Fibroblast of lung (primary cell): ENCODE results near the gene GALNT2.

Source experiments
- CTCF ChIP-seq, 2 donors: IDR thresholded peaks in 1 of 2; conservative IDR thresholded peaks in 1 of 2; 1 replicate in 1 of 2; 2 replicates in 1 of 2; pipeline ENCODE4 v1.5.1; 2011 to 2012; ENCODE audit warnings: low read length in 2 of 2, control low read depth in 1 of 2, inconsistent platforms in 1 of 2, low read depth in 1 of 2, mild to moderate bottlenecking in 1 of 2
- EZH2 ChIP-seq: IDR thresholded peaks from 2 replicates; pipeline ENCODE4 v1.5.1; 2012; ENCODE audit warnings: low read length, control low read depth, mild to moderate bottlenecking; ENCODE audit errors: missing control alignments

GRCh38 chr1:230145953-230146476 lies 79.0 kb downstream of the GALNT2 start:
- TF ChIP-seq CTCF (conservative IDR thresholded peaks at IDR 0.05 in 1 of 2, IDR thresholded peaks at IDR 0.05 in 1 of 2; ENCODE audit: low read depth in 1 of 2, low read length in 2 of 2) (no peak), EZH2 (no peak)
